Vagina (tissue), 2 donors: ENCODE results near the gene LCLAT1. TPM values are rescaled to one million over a fixed set of nuclear protein-coding genes. Genes with fewer than 3 reads are reported as not detected.
"Not testable (repeated sequence)": the region's sequence is repeated elsewhere in the genome, so short reads cannot be mapped to it uniquely, and the experiment has no call there.

ENCODE experiments used
- DNase-seq, 2 donors: peaks; one replicate each; pipeline ENCODE4 v3.0.0-alpha.2; 2017; ENCODE audit errors: extremely low spot score in 2 of 2
- H3K27ac ChIP-seq: fragments of 200-600 bp; sonication (generic); one replicate; pipeline ENCODE4 v1.5.1; 2019
- H3K27me3 ChIP-seq: fragments of 200-600 bp; sonication (generic); one replicate; pipeline ENCODE4 v1.5.1; 2019
- H3K36me3 ChIP-seq, 2 donors: fragments of 200-600 bp; sonication (generic); one replicate each; pipeline ENCODE4 v1.5.1; 2017 to 2019
- H3K4me1 ChIP-seq: fragments of 200-600 bp; sonication (generic); one replicate; pipeline ENCODE4 v1.5.1; 2019
- H3K4me3 ChIP-seq, 2 donors: fragments of 200-600 bp; sonication (generic); 1 replicate in 1 of 2; 2 replicates in 1 of 2; pipeline ENCODE4 v1.5.1; 2016 to 2019
- H3K9me3 ChIP-seq: fragments of 200-600 bp; sonication (generic); one replicate; pipeline ENCODE4 v1.5.1; 2019
- POLR2A ChIP-seq, 2 donors: fragments of 450-650 bp; IDR thresholded peaks; one replicate each; pipeline ENCODE4 v1.6.1; 2017; ENCODE audit warnings: antibody characterized with exemption in 2 of 2, mild to moderate bottlenecking in 2 of 2, moderate library complexity in 2 of 2
- POLR2AphosphoS5 ChIP-seq, 2 donors: sonication (generic); formaldehyde crosslinking; IDR thresholded peaks; one replicate each; pipeline ENCODE4 v1.9.0; 2017; ENCODE audit warnings: antibody characterized with exemption in 2 of 2, mild to moderate bottlenecking in 2 of 2, low read depth in 1 of 2; ENCODE audit not compliant: insufficient read depth in 1 of 2
- intact Hi-C: fragments of 100-400 bp; cut with DNase I; formaldehyde crosslinking; loops from one replicate; pipeline ENCODE4 v1.15.1; 2023
- total RNA-seq: library from RNA; depleted of rRNA; stranded (reverse); fragments of >200 nt; gene quantifications from one replicate; pipeline ENCODE4 v1.2.3, GENCODE V29; 2016
- TF ChIP-seq, protein P1 (sequence below), 3 experiments: fragments of 450-650 bp in 2 of 3; fragments of 200-600 bp in 1 of 3; sonication (generic) in 1 of 3; IDR thresholded peaks; one replicate each; pipeline ENCODE4 v1.5.1; 2017 to 2019; ENCODE audit warnings: antibody characterized with exemption in 3 of 3, mild to moderate bottlenecking in 2 of 3, moderate library complexity in 2 of 3

LCLAT1 gene
- total RNA-seq, 1 donor from 2014 or later, result 19.6 TPM

DNA sequence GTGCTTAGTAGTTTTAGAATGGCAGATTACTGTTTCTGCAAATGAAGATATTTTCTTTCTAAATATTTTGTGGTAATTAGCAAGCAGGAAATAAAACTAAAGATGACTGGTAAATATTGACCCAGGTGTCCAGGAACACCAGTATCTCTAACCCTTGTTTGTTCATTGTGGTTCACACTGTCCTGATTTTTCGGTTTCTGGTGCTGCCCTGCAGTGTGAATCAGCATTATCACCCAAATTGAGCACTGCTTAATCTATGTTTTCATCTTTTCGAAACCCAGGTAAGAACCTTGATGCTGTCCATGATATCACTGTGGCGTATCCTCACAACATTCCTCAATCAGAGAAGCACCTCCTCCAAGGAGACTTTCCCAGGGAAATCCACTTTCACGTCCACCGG, 192.8 kb downstream of the LCLAT1 start:
- Histone ChIP-seq H3K4me3 (no peak overlapping the region), H3K27me3 (no peaks in the 10 kb centered on the region), H3K4me1 (no peaks in the 10 kb centered on the region), H3K36me3 (peaks cover 0 to 7% of the 10 kb centered on the region in 2 donors), H3K27ac (no peak overlapping the region), H3K9me3 (no peaks in the 10 kb centered on the region)
- intact Hi-C loops, result no loop called here
- no peak for DNase-seq
- TF ChIP-seq POLR2AphosphoS5 (IDR thresholded peaks at IDR 0.05; ENCODE audit: insufficient read depth in 1 of 2, low read depth in 1 of 2), result no peak
- TF ChIP-seq POLR2A (IDR thresholded peaks at IDR 0.05), result no peak

DNA sequence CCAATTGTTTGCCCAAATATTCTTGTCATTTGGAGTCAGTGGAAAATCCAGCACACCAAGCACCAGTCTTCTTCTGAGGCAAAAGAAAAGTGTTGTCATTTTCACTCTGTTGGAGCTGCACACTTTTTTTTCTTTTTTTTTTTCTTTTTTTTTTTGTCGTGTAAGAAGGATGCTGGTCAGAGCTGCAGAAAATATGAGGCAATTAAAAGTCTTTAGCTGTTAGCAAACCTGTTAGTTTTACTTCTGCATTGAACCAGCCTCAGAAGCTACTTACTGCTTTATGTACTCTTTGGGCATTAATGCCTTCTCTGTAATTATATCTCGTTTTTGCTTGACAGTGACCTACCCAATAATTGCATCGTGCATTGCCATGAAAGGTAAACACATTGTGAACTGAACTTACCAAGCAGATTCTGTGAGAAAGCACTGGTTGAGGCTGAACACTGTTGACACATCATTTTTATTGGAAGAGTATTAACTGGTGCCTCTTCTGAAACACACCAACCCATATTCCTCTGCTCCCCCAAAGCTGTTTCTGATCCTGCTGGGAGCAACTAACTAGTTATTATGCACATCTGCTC, 194.8 kb downstream of the LCLAT1 start:
- TF ChIP-seq POLR2A (IDR thresholded peaks at IDR 0.05), result no peak
- TF ChIP-seq, protein P1, sequence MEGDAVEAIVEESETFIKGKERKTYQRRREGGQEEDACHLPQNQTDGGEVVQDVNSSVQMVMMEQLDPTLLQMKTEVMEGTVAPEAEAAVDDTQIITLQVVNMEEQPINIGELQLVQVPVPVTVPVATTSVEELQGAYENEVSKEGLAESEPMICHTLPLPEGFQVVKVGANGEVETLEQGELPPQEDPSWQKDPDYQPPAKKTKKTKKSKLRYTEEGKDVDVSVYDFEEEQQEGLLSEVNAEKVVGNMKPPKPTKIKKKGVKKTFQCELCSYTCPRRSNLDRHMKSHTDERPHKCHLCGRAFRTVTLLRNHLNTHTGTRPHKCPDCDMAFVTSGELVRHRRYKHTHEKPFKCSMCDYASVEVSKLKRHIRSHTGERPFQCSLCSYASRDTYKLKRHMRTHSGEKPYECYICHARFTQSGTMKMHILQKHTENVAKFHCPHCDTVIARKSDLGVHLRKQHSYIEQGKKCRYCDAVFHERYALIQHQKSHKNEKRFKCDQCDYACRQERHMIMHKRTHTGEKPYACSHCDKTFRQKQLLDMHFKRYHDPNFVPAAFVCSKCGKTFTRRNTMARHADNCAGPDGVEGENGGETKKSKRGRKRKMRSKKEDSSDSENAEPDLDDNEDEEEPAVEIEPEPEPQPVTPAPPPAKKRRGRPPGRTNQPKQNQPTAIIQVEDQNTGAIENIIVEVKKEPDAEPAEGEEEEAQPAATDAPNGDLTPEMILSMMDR (IDR thresholded peaks at IDR 0.05), result no peak
- TF ChIP-seq POLR2AphosphoS5 (IDR thresholded peaks at IDR 0.05; ENCODE audit: insufficient read depth in 1 of 2, low read depth in 1 of 2), result no peak
- Histone ChIP-seq H3K27ac (no peak overlapping the region), H3K27me3 (no peaks in the 10 kb centered on the region), H3K36me3 (peaks cover 0 to 7% of the 10 kb centered on the region in 2 donors), H3K4me1 (no peaks in the 10 kb centered on the region), H3K4me3 (no peak overlapping the region), H3K9me3 (no peaks in the 10 kb centered on the region)
- intact Hi-C loops, result no loop called here
- no peak for DNase-seq

DNA sequence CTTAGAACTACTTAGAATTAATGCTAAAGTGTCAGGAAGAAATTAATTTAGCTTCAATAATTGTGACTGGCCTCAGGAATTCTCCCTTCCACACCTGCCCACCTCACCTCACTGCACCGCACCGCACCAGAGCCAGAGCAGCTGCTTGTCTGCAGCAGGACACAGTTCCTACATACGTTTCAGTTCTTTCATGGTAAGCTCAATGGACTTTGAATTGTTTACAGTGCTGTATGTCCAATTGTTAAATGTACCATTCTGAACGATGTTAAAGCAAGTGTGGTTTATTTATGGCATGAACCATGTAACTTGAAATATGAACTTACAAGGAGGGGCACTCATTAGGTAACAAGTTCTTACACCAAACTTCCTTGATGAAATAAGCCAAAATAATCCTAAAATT, 196.0 kb downstream of the LCLAT1 start:
- H3K36me3 ChIP-seq, H3K9me3 ChIP-seq, intact Hi-C loops, H3K4me3 ChIP-seq, H3K27ac ChIP-seq, H3K27me3 ChIP-seq, DNase-seq, H3K4me1 ChIP-seq: not testable (repeated sequence)

DNA sequence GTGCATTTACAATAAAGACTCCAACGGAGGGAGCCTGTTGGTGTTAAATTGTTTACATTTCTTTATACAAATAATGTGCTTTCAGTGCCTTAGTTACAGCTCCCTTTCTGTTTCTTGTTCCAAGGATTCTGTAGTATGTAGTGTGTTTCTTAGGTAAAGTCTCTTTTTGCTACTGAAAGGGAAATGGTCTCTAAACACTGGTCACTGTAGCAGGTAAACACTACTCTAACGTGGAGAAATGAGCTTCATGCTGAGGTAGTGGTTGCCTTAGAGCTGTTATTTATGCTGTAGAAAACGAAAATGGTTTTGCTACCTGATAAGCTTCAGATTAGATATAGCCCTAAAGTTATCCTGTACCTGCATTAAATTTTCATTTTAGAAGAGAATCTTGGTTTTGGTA, 196.6 kb downstream of the LCLAT1 start:
- intact Hi-C loops, result no loop called here

DNA sequence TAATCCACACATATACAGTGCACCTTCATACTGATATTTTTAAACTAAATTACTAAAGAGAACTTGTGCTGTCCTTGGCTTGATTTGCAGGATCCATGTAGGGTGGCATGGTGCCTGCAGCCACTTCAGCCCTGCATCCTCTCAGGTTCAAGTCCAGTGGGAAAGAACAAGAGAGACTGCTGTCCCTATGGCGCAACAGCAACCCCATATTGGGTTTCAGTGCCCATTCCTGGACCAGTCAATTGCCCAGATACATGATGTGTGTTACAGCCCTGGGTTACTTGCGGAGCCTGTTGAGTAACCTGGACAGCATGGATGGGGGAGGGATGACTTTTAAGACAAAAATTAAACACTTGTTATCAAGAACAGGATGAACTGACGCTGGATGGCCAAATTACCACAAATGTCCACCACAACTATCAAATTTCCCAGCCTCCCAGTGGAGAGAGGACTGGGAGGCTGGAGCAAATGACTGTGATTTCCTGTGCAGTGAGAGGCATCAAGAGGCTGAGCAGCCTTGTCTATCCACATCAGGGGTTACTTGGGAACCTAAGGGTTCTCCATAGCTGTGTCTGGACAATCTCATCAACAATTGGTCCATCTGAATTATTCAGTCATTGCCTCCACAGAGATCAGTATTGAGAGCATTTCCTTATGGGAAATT, 198.2 kb downstream of the LCLAT1 start:
- intact Hi-C loops, result no loop called here
- no peaks in the 10 kb centered on the region for H3K4me1 ChIP-seq
- no peaks in the 10 kb centered on the region for H3K27me3 ChIP-seq
- no peak overlapping the region for H3K4me3 ChIP-seq
- DNase-seq, result no peak
- TF ChIP-seq POLR2AphosphoS5 (IDR thresholded peaks at IDR 0.05; ENCODE audit: insufficient read depth in 1 of 2, low read depth in 1 of 2) (no peak), POLR2A (IDR thresholded peaks at IDR 0.05) (no peak)
- TF ChIP-seq, protein P1 (IDR thresholded peaks at IDR 0.05), result no peak
- no peaks in the 10 kb centered on the region for H3K9me3 ChIP-seq
- no peak overlapping the region for H3K27ac ChIP-seq
- peaks cover 0 to 7% of the 10 kb centered on the region in 2 donors for H3K36me3 ChIP-seq

More for the DNA sequence above, 196.6 kb downstream of the LCLAT1 start:
- Histone ChIP-seq H3K27me3 (no peaks in the 10 kb centered on the region), H3K27ac (no peak overlapping the region), H3K4me1 (no peaks in the 10 kb centered on the region), H3K9me3 (no peaks in the 10 kb centered on the region), H3K36me3 (peaks cover 0 to 7% of the 10 kb centered on the region in 2 donors), H3K4me3 (no peak overlapping the region)
- TF ChIP-seq POLR2AphosphoS5 (IDR thresholded peaks at IDR 0.05; ENCODE audit: insufficient read depth in 1 of 2, low read depth in 1 of 2) (no peak), POLR2A (IDR thresholded peaks at IDR 0.05) (no peak)
- TF ChIP-seq, protein P1 (IDR thresholded peaks at IDR 0.05), result no peak
- DNase-seq, result no peak

DNA sequence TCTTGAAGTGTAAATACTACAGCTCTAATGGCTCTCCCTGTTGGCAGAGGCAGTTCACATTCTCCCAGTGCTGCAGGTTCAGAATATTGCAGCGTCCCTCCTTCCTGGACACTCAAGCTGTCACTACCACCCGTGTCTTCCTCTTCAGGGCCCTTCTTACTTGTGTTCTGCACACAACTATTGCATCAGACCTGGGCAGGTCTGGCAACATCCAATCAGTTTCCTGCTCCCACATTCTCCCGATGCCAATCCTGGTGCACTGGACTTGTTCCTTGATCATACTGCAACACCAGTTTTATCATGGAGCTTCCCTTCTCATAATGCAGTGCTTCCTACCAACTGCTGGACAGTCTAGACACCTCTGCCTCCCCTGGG, 198.7 kb downstream of the LCLAT1 start:
- no peaks in the 10 kb centered on the region for H3K9me3 ChIP-seq
- H3K27me3 ChIP-seq, result no peaks in the 10 kb centered on the region
- H3K36me3 ChIP-seq, result peaks cover 0 to 6% of the 10 kb centered on the region in 2 donors
- DNase-seq, result no peak
- TF ChIP-seq, protein P1 (IDR thresholded peaks at IDR 0.05), result no peak
- TF ChIP-seq POLR2AphosphoS5 (IDR thresholded peaks at IDR 0.05; ENCODE audit: insufficient read depth in 1 of 2, low read depth in 1 of 2), result no peak
- TF ChIP-seq POLR2A (IDR thresholded peaks at IDR 0.05), result no peak
- intact Hi-C loops, result no loop called here
- H3K4me1 ChIP-seq, result no peaks in the 10 kb centered on the region
- no peak overlapping the region for H3K4me3 ChIP-seq
- no peak overlapping the region for H3K27ac ChIP-seq
